Neutrophil (primary cell): Measurements from ENCODE around the gene PTPRN2.
"Not testable (repeated sequence)": the region's sequence is repeated elsewhere in the genome, so short reads cannot be mapped to it uniquely, and the experiment has no call there.

ENCODE experiments used
- H3K27ac ChIP-seq: fragments of 200-600 bp; sonication (generic); 2 replicates; pipeline ENCODE4 v1.5.1; 2016; ENCODE audit warnings: mild to moderate bottlenecking, moderate library complexity
- H3K27me3 ChIP-seq: fragments of 200-600 bp; sonication (generic); 2 replicates; pipeline ENCODE4 v1.6.0; 2016; ENCODE audit warnings: mild to moderate bottlenecking
- H3K36me3 ChIP-seq: fragments of 200-600 bp; sonication (generic); 2 replicates; pipeline ENCODE4 v1.5.1; 2017
- H3K4me1 ChIP-seq, 2 experiments: fragments of 200-600 bp in 1 of 2; sonication (generic) in 1 of 2; 1 replicate in 1 of 2; 2 replicates in 1 of 2; pipeline versions ENCODE4 v1.5.1 to v1.6.1; 2013 to 2016; ENCODE audit warnings: low read depth in 1 of 2, low read length in 1 of 2, mild to moderate bottlenecking in 1 of 2, moderate library complexity in 1 of 2; ENCODE audit not compliant: control insufficient read depth in 1 of 2, insufficient read depth in 1 of 2
- H3K4me3 ChIP-seq, 2 experiments: fragments of 200-600 bp in 1 of 2; sonication (generic) in 1 of 2; 1 replicate in 1 of 2; 2 replicates in 1 of 2; pipeline ENCODE4 v1.5.1; 2013 to 2016; ENCODE audit warnings: low read depth in 1 of 2, low read length in 1 of 2, mild to moderate bottlenecking in 1 of 2, moderate library complexity in 1 of 2
- H3K9me3 ChIP-seq: fragments of 200-600 bp; sonication (generic); 2 replicates; pipeline ENCODE4 v1.5.1; 2016
- TF ChIP-seq, protein P1 (sequence below): fragments of 200-600 bp; sonication (generic); IDR thresholded peaks from 2 replicates; pipeline ENCODE4 v1.5.1; 2016; ENCODE audit warnings: antibody characterized with exemption

PTPRN2 gene

DNA sequence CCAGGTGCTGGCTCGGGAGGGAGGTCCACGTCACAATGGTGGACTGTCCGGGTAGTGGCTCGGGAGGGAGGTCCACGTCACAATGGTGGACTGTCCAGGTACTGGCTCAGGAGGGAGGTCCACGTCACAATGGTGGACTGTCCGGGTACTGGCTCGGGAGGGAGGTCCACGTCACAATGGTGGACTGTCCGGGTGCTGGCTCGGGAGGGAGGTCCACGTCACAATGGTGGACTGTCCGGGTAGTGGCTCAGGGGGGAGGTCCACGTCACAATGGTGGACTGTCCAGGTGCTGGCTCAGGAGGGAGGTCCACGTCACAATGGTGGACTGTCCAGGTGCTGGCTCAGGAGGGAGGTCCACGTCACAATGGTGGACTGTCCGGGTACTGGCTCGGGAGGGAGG, 65.8 kb downstream of the PTPRN2 start:
- not testable (repeated sequence) for H3K36me3 ChIP-seq, H3K9me3 ChIP-seq, H3K4me1 ChIP-seq, H3K27ac ChIP-seq, H3K4me3 ChIP-seq, H3K27me3 ChIP-seq

DNA sequence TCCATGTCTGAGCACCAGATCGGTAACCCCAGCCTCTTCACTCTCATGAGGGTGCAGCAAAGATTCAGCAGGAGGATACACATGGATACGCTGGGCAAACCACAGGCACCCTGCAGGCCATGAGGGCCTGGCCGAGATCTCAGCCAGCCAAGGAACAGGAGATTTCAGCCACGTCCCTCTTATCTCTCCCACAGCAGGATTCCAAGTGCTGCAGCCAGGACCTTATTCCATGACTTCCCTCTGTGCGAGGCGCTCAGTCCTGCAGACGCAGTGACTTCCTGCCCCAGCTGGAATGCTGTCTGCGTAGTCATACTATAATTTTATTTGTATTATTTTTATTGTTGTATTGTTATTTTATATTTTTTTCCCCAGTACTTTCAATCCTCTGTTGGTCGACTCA, 66.8 kb downstream of the PTPRN2 start:
- Histone ChIP-seq H3K4me3 (no peak overlapping the region), H3K27ac (no peak overlapping the region), H3K36me3 (no peaks in the 10 kb centered on the region), H3K27me3 (no peaks in the 10 kb centered on the region), H3K9me3 (no peaks in the 10 kb centered on the region), H3K4me1 (no peaks in the 10 kb centered on the region)
- TF ChIP-seq, protein P1, sequence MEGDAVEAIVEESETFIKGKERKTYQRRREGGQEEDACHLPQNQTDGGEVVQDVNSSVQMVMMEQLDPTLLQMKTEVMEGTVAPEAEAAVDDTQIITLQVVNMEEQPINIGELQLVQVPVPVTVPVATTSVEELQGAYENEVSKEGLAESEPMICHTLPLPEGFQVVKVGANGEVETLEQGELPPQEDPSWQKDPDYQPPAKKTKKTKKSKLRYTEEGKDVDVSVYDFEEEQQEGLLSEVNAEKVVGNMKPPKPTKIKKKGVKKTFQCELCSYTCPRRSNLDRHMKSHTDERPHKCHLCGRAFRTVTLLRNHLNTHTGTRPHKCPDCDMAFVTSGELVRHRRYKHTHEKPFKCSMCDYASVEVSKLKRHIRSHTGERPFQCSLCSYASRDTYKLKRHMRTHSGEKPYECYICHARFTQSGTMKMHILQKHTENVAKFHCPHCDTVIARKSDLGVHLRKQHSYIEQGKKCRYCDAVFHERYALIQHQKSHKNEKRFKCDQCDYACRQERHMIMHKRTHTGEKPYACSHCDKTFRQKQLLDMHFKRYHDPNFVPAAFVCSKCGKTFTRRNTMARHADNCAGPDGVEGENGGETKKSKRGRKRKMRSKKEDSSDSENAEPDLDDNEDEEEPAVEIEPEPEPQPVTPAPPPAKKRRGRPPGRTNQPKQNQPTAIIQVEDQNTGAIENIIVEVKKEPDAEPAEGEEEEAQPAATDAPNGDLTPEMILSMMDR, result no peak

DNA sequence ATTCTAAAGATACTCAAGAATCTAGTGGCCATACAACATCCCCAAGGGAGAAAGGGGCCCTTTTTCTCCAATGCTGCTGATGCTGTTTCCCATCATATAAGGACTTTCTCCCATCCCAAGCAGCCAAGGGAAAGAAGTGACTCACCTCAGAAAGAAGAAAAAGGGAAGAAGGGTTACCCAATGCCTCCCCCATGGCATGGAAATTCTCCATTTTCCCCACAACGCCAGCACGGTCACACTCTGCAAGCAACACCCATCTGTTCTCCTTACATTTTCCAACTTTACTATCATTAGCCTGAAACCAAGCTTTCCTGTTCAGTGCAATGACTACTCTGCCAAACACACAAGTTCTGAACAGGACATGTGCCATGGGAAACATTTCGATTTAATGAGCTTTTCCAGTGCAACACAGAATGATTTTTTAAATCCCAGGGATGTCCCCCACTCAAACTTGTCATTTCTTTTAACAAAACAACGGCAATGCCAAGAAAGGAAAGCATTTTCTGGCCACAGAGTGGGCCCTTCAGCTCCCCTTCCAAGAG, 67.9 kb downstream of the PTPRN2 start:
- Histone ChIP-seq H3K4me3 (no peak overlapping the region), H3K4me1 (no peaks in the 10 kb centered on the region), H3K27ac (no peak overlapping the region), H3K27me3 (no peaks in the 10 kb centered on the region), H3K9me3 (no peaks in the 10 kb centered on the region), H3K36me3 (no peaks in the 10 kb centered on the region)
- TF ChIP-seq, protein P1, result no peak

DNA sequence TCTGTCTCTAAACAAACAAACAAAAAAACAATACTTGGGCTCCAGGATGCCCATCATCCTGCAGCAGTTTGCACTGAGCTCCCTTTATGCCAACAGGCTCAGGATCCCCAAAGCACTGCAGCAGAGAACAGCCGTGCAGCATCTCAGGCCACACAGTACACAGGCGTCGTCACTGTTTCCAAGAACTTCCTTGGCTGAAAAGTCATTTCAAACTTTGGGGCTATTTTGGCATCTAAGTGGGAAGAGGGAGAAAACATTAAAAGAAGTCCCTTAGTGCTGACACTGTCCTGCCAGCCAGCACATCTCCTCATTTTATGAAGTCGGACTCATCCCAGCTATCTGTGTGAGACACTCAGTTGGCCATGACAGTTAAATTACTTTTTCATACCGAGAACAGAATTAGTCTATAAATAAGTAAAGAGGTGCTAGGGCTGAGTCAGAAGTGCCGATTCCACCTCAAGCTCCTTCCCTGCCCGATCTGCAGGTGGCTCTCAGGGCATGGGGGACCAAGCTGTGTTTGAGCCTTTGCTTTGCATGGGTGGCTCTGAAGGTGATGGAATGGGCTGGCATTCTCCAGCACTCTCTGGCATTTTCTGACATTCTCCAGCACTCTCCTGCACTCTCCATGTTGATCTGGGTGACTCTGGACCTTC, 68.5 kb downstream of the PTPRN2 start:
- TF ChIP-seq, protein P1, result no peak
- H3K9me3 ChIP-seq, result no peaks in the 10 kb centered on the region

DNA sequence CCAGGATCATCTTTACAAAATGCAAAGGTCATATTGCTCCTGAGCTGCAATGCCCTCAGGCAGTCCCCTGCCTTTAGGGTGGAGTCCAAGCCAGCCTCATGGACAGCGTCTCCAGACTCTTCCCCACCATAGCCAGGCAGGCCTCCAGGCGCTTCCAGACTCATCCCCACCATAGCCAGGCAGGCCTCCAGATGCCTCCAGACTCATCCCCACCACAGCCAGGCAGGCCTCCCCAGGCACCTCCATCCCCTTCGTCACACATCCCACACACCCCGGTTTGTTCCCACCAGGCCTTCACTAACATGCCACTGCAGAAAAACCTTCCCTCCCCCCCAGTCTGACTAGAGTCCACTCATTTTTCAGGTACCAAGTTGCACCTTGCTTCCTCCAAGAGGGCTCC, 70.1 kb downstream of the PTPRN2 start:
- H3K4me1 ChIP-seq, result no peaks in the 10 kb centered on the region
- no peaks in the 10 kb centered on the region for H3K27me3 ChIP-seq
- H3K9me3 ChIP-seq, result no peaks in the 10 kb centered on the region
- H3K36me3 ChIP-seq, result no peaks in the 10 kb centered on the region
- TF ChIP-seq, protein P1, result no peak
- H3K27ac ChIP-seq, result no peak overlapping the region
- no peak overlapping the region for H3K4me3 ChIP-seq

More for the DNA sequence above, 68.5 kb downstream of the PTPRN2 start:
- no peak overlapping the region for H3K4me3 ChIP-seq
- H3K4me1 ChIP-seq, result no peaks in the 10 kb centered on the region
- H3K27ac ChIP-seq, result no peak overlapping the region
- no peaks in the 10 kb centered on the region for H3K27me3 ChIP-seq
- no peaks in the 10 kb centered on the region for H3K36me3 ChIP-seq

DNA sequence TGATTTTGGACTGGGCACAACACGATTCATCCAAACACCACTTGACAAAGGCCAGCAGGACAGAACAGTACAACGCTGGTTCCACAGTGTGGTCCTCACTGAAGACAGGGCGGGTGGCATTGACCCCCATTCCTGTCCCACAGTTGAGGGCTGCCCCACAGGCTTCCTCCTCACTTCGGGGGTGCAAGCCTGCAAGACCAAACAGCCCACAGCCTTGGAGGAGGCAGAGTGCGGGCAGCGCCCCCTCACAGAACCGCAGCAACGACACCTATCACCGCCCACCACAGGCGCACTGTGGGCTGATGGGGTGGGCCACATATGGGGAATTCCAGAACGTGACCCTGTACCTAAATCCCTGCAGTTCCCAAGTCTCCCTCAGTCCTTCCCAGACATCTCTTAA, 70.6 kb downstream of the PTPRN2 start:
- H3K9me3 ChIP-seq, result no peaks in the 10 kb centered on the region
- H3K27ac ChIP-seq, result no peak overlapping the region
- H3K4me1 ChIP-seq, result no peaks in the 10 kb centered on the region
- H3K27me3 ChIP-seq, result no peaks in the 10 kb centered on the region
- no peaks in the 10 kb centered on the region for H3K36me3 ChIP-seq
- H3K4me3 ChIP-seq, result no peak overlapping the region
- TF ChIP-seq, protein P1, result no peak
